ENCODE results near the gene SYNJ2. TPM values are rescaled to one million over a fixed set of nuclear protein-coding genes. Genes with fewer than 3 reads are reported as not detected.

The SYNJ2 gene
- total RNA-seq, 1 experiment from 2014 or later: 70.0 TPM

GRCh38 chr6:158115508-158115907 lies 133.8 kb downstream of the SYNJ2 start:
- ChIA-PET POLR2A (no interaction called here), CTCF (no interaction called here)
- H3K27ac ChIP-seq (ENCODE audit: low read length): no peak overlapping the region
- intact Hi-C loops (cut with micrococcal nuclease; ENCODE audit: unreplicated experiment) (no loop called here), in situ Hi-C loops (cut with HindIII; ENCODE audit: low pct_unique_long_range_greater_than_20kb, low sequenced_read_pairs) (no loop called here)
- TF ChIP-seq POLR2AphosphoS5 (IDR thresholded peaks at IDR 0.05; ENCODE audit: low read depth, low read length) (no peak), SIN3A (IDR thresholded peaks at IDR 0.05; ENCODE audit: borderline replicate concordance, insufficient read depth, low read depth, low read length) (no peak), CTCF (IDR thresholded peaks at IDR 0.05) (no peak)
- TF ChIP-seq, protein P1, sequence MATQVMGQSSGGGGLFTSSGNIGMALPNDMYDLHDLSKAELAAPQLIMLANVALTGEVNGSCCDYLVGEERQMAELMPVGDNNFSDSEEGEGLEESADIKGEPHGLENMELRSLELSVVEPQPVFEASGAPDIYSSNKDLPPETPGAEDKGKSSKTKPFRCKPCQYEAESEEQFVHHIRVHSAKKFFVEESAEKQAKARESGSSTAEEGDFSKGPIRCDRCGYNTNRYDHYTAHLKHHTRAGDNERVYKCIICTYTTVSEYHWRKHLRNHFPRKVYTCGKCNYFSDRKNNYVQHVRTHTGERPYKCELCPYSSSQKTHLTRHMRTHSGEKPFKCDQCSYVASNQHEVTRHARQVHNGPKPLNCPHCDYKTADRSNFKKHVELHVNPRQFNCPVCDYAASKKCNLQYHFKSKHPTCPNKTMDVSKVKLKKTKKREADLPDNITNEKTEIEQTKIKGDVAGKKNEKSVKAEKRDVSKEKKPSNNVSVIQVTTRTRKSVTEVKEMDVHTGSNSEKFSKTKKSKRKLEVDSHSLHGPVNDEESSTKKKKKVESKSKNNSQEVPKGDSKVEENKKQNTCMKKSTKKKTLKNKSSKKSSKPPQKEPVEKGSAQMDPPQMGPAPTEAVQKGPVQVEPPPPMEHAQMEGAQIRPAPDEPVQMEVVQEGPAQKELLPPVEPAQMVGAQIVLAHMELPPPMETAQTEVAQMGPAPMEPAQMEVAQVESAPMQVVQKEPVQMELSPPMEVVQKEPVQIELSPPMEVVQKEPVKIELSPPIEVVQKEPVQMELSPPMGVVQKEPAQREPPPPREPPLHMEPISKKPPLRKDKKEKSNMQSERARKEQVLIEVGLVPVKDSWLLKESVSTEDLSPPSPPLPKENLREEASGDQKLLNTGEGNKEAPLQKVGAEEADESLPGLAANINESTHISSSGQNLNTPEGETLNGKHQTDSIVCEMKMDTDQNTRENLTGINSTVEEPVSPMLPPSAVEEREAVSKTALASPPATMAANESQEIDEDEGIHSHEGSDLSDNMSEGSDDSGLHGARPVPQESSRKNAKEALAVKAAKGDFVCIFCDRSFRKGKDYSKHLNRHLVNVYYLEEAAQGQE (IDR thresholded peaks at IDR 0.05; ENCODE audit: insufficient read depth in 1 of 2, low read depth in 2 of 2, low read length in 1 of 2): no peak
- H3K4me3 ChIP-seq (ENCODE audit: low read depth in 2 of 2, low read length in 2 of 2): no peak overlapping the region
- DNase-seq (ENCODE audit: low read depth, low spot score) (no peak), ATAC-seq (peak; percentile 40; the same call in 1 of the 2 replicates)
- no TSS peak for BruUV-seq (replicated peaks)
- H3K36me3 ChIP-seq (ENCODE audit: control insufficient read depth, insufficient read depth, low read length): peaks cover 3% of the 10 kb centered on the region; the same call in 1 of the 2 replicates
- no peaks in the 10 kb centered on the region for H3K4me1 ChIP-seq (ENCODE audit: control insufficient read depth, insufficient read depth, low read length)
- no peaks in the 10 kb centered on the region for H3K9me3 ChIP-seq (ENCODE audit: control insufficient read depth, insufficient read depth, low read depth, low read length)
- no peaks in the 10 kb centered on the region for H3K27me3 ChIP-seq (ENCODE audit: control insufficient read depth, insufficient read depth, low read length)

- ATAC-seq (no peak), DNase-seq (ENCODE audit: low read depth, low spot score) (no peak)
- no peak overlapping the region for H3K4me3 ChIP-seq (ENCODE audit: low read depth in 2 of 2, low read length in 2 of 2)
- intact Hi-C loops (cut with micrococcal nuclease; ENCODE audit: unreplicated experiment): no loop called here
- POLR2A ChIA-PET: no interaction called here
- H3K27ac ChIP-seq (ENCODE audit: low read length): no peak overlapping the region
- no peaks in the 10 kb centered on the region for H3K36me3 ChIP-seq (ENCODE audit: control insufficient read depth, insufficient read depth, low read length)
- in situ Hi-C loops (cut with HindIII; ENCODE audit: low pct_unique_long_range_greater_than_20kb, low sequenced_read_pairs): no loop called here
- BruUV-seq (replicated peaks): no TSS peak
- no peaks in the 10 kb centered on the region for H3K27me3 ChIP-seq (ENCODE audit: control insufficient read depth, insufficient read depth, low read length)
- TF ChIP-seq SIN3A (IDR thresholded peaks at IDR 0.05; ENCODE audit: borderline replicate concordance, insufficient read depth, low read depth, low read length) (no peak), POLR2AphosphoS5 (IDR thresholded peaks at IDR 0.05; ENCODE audit: low read depth, low read length) (no peak)
- no peaks in the 10 kb centered on the region for H3K9me3 ChIP-seq (ENCODE audit: control insufficient read depth, insufficient read depth, low read depth, low read length)
- no peaks in the 10 kb centered on the region for H3K4me1 ChIP-seq (ENCODE audit: control insufficient read depth, insufficient read depth, low read length)
- CTCF ChIA-PET: no interaction called here
Measured at GRCh38 chr6:158118886-158119285, 137.2 kb downstream of the SYNJ2 start.

DNA sequence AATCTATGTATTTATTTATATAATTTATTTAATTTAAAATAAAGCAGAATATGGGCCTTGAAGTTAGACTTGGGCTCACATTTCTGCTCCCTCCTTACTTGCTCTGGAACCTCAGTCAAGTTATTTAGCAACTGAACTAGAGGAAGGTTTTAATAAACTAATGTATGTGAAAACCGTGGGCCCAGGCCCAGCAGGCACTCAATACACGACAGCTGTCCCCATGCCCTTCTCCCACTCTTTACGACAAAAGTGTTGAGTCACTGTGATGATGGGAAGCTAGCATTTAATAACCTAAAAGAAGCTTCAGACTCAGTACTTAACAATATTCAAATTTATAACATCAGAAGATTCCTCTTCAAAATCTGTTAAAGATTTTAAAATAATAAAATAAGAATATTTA lies 139.7 kb downstream of the SYNJ2 start:
- H3K4me1 ChIP-seq (ENCODE audit: control insufficient read depth, insufficient read depth, low read length): no peaks in the 10 kb centered on the region
- no peak for DNase-seq (ENCODE audit: low read depth, low spot score)
- no peaks in the 10 kb centered on the region for H3K36me3 ChIP-seq (ENCODE audit: control insufficient read depth, insufficient read depth, low read length)
- ChIA-PET POLR2A (no interaction called here), CTCF (no interaction called here)
- in situ Hi-C loops (cut with HindIII; ENCODE audit: low pct_unique_long_range_greater_than_20kb, low sequenced_read_pairs): no loop called here
- H3K27ac ChIP-seq (ENCODE audit: low read length): no peak overlapping the region
- TF ChIP-seq, protein P1 (IDR thresholded peaks at IDR 0.05; ENCODE audit: insufficient read depth in 1 of 2, low read depth in 2 of 2, low read length in 1 of 2): no peak
- no peak for TF ChIP-seq SIN3A (IDR thresholded peaks at IDR 0.05; ENCODE audit: borderline replicate concordance, insufficient read depth, low read depth, low read length)
- no peak for TF ChIP-seq CTCF (IDR thresholded peaks at IDR 0.05)
- no peak for TF ChIP-seq POLR2AphosphoS5 (IDR thresholded peaks at IDR 0.05; ENCODE audit: low read depth, low read length)
- TF ChIP-seq TCF7L2 (IDR thresholded peaks at IDR 0.05; ENCODE audit: low read depth, low read length): no peak
- no peak for ATAC-seq
- BruUV-seq (replicated peaks): no TSS peak
- intact Hi-C loops (cut with micrococcal nuclease; ENCODE audit: unreplicated experiment): no loop called here
- H3K9me3 ChIP-seq (ENCODE audit: control insufficient read depth, insufficient read depth, low read depth, low read length): no peaks in the 10 kb centered on the region
- H3K27me3 ChIP-seq (ENCODE audit: control insufficient read depth, insufficient read depth, low read length): no peaks in the 10 kb centered on the region
- no peak overlapping the region for H3K4me3 ChIP-seq (ENCODE audit: low read depth in 2 of 2, low read length in 2 of 2)
